A549 (cell line): Measurements from ENCODE around the gene NPSR1.

Source experiments
- CTCF ChIP-seq: fragments of >200 bp; sonication (Bioruptor Twin); formaldehyde crosslinking; IDR thresholded peaks from 3 replicates; pipeline ENCODE4 v1.5.1; 2016
- EP300 ChIP-seq, 2 experiments: fragments of >200 bp; sonication (Bioruptor Twin); formaldehyde crosslinking; IDR thresholded peaks; 2 replicates in 1 of 2; 3 replicates in 1 of 2; pipeline ENCODE4 v1.6.1; 2016 to 2017
- HDAC2 ChIP-seq: fragments of 200-600 bp; sonication (generic); IDR thresholded peaks from 2 replicates; pipeline ENCODE4 v1.6.1; 2016
- POLR2A ChIP-seq: IDR thresholded peaks from 2 replicates; pipeline ENCODE4 v1.6.1; 2012; ENCODE audit warnings: mild to moderate bottlenecking, low read length

- no peak for TF ChIP-seq EP300 (IDR thresholded peaks at IDR 0.05)
- no peak for TF ChIP-seq CTCF
- TF ChIP-seq POLR2A, result no peak
- no peak for TF ChIP-seq HDAC2
Measured at GRCh38 chr7:34787586-34787985, 129.6 kb downstream of the NPSR1 start.
